SK-N-SH (cell line): ENCODE results near the gene PCDHA12. TPM values are rescaled to one million over a fixed set of nuclear protein-coding genes. Genes with fewer than 3 reads are reported as not detected.

Experiments
- CTCF ChIA-PET: fragments of 300-600, 350-600 bp; formaldehyde crosslinking; extraction: SDS; loops from one replicate; lab custom pipeline; 2021; lab: Yijun Ruan, JAX
- POLR2A ChIA-PET: fragments of 350-600 bp; sonication (Branson Sonifier 250); formaldehyde crosslinking; extraction: SDS; loops from one replicate; lab custom pipeline; 2020; ENCODE audit warnings: antibody characterized with exemption, inconsistent platforms; lab: Yijun Ruan, JAX
- DNase-seq: peaks from one replicate; pipeline ENCODE4 v3.0.0; 2012
- H2AFZ ChIP-seq: fragments of 200-600 bp; sonication (generic); 2 replicates; pipeline ENCODE4 v1.8.1; 2016; ENCODE audit warnings: antibody characterized with exemption, mild to moderate bottlenecking, low read depth
- H3F3A ChIP-seq: fragments of 200-600 bp; sonication (generic); replicated peaks from 2 replicates; pipeline ENCODE3; 2016; ENCODE audit warnings: antibody characterized with exemption, mild to moderate bottlenecking; ENCODE audit not compliant: insufficient read depth
- H3K27ac ChIP-seq, 2 experiments: fragments of 200-500 bp in 1 of 2; fragments of 200-600 bp in 1 of 2; sonication (Bioruptor generic) in 1 of 2; sonication (generic), shearing (Covaris generic) in 1 of 2; 2 replicates each; pipeline versions ENCODE4 v1.5.1 to v1.6.1; 2014 to 2016; ENCODE audit warnings: low read depth in 2 of 2, inconsistent platforms in 1 of 2, low read length in 1 of 2, mild to moderate bottlenecking in 1 of 2, mixed read lengths in 1 of 2
- H3K27me3 ChIP-seq: fragments of 200-600 bp; sonication (generic), shearing (Covaris generic); 2 replicates; pipeline ENCODE4 v1.6.1; 2016; ENCODE audit warnings: mixed run types; ENCODE audit not compliant: insufficient read depth
- H3K36me3 ChIP-seq, 2 experiments: fragments of 200-500 bp in 1 of 2; fragments of 200-600 bp in 1 of 2; sonication (Bioruptor generic) in 1 of 2; sonication (generic) in 1 of 2; replicated peaks in 1 of 2; 2 replicates each; pipeline versions ENCODE3 to v1.5.1; 2014 to 2016; ENCODE audit warnings: low read length in 1 of 2, mild to moderate bottlenecking in 1 of 2; ENCODE audit not compliant: insufficient read depth in 2 of 2, control insufficient read depth in 1 of 2
- H3K4me1 ChIP-seq, 2 experiments: fragments of 200-500 bp in 1 of 2; fragments of 200-600 bp in 1 of 2; sonication (Bioruptor generic) in 1 of 2; sonication (generic), shearing (Covaris generic) in 1 of 2; 2 replicates each; pipeline versions ENCODE4 v1.5.1 to v1.6.1; 2014 to 2016; ENCODE audit warnings: low read depth in 1 of 2, low read length in 1 of 2, mixed run types in 1 of 2; ENCODE audit not compliant: insufficient read depth in 2 of 2, control insufficient read depth in 1 of 2
- H3K4me2 ChIP-seq: fragments of 200-600 bp; sonication (generic), shearing (Covaris generic); 2 replicates; pipeline ENCODE4 v1.6.1; 2017; ENCODE audit warnings: mixed run types
- H3K4me3 ChIP-seq, 2 experiments: fragments of 200-500 bp in 1 of 2; fragments of 200-600 bp in 1 of 2; sonication (Bioruptor generic) in 1 of 2; sonication (generic), shearing (Covaris generic) in 1 of 2; 2 replicates each; pipeline versions ENCODE4 v1.5.1 to v1.8.1; 2014 to 2016; ENCODE audit warnings: low read depth in 2 of 2, inconsistent platforms in 1 of 2, low read length in 1 of 2, mild to moderate bottlenecking in 1 of 2, mixed read lengths in 1 of 2, moderate library complexity in 1 of 2
- H3K79me2 ChIP-seq: fragments of 200-600 bp; sonication (generic); 2 replicates; pipeline ENCODE4 v1.8.1; 2017; ENCODE audit warnings: mild to moderate bottlenecking; ENCODE audit not compliant: insufficient read depth
- H3K9ac ChIP-seq: fragments of 200-600 bp; sonication (generic); 2 replicates; pipeline ENCODE4 v1.6.1; 2017; ENCODE audit warnings: mixed run types
- H3K9me2 ChIP-seq: fragments of 200-600 bp; sonication (generic); 2 replicates; pipeline ENCODE4 v1.6.1; 2017; ENCODE audit warnings: mixed run types
- H3K9me3 ChIP-seq: fragments of 200-600 bp; sonication (generic); 2 replicates; pipeline ENCODE4 v1.6.1; 2017; ENCODE audit warnings: mixed run types, mild to moderate bottlenecking, moderate library complexity
- H4K20me1 ChIP-seq: fragments of 200-600 bp; sonication (generic); 2 replicates; pipeline ENCODE4 v1.6.1; 2017; ENCODE audit warnings: mild to moderate bottlenecking, mixed run types; ENCODE audit not compliant: insufficient read depth
- CHD2 ChIP-seq: fragments of 150-350 bp; IDR thresholded peaks from 2 replicates; pipeline ENCODE4 v1.6.1; 2018; ENCODE audit warnings: low read length; ENCODE audit not compliant: partially characterized antibody
- CTCF ChIP-seq: fragments of 200-600 bp; sonication (generic); IDR thresholded peaks from 2 replicates; pipeline ENCODE4 v1.6.1; 2017; ENCODE audit warnings: antibody characterized with exemption, mild to moderate bottlenecking, moderate library complexity
- ELF1 ChIP-seq: IDR thresholded peaks from 2 replicates; pipeline ENCODE4 v1.4.0; 2012
- EP300 ChIP-seq, 2 experiments: IDR thresholded peaks; 2 replicates each; pipeline versions ENCODE4 v1.4.0 to v1.6.1; 2012; ENCODE audit warnings: borderline replicate concordance in 1 of 2, low read depth in 1 of 2, low read length in 1 of 2
- FOXJ3 ChIP-seq: sonication (generic); formaldehyde crosslinking; IDR thresholded peaks from 2 replicates; pipeline ENCODE4 v1.5.1; 2020; ENCODE audit warnings: mild to moderate bottlenecking, missing genetic modification reagents
- FOXM1 ChIP-seq: IDR thresholded peaks from 2 replicates; pipeline ENCODE4 v1.4.0; 2012; ENCODE audit warnings: low read depth, mild to moderate bottlenecking
- JUND ChIP-seq: IDR thresholded peaks from 2 replicates; pipeline ENCODE4 v1.4.0; 2012
- MAX ChIP-seq: IDR thresholded peaks from 2 replicates; pipeline ENCODE4 v1.4.0; 2012; ENCODE audit warnings: low read depth
- MXI1 ChIP-seq: IDR thresholded peaks from 2 replicates; pipeline ENCODE4 v1.6.1; 2012; ENCODE audit warnings: mild to moderate bottlenecking, low read depth, low read length, improper control_type of control experiment
- PBX3 ChIP-seq: IDR thresholded peaks from 2 replicates; pipeline ENCODE4; 2012
- RAD21 ChIP-seq: IDR thresholded peaks from 2 replicates; pipeline ENCODE4 v1.6.1; 2012; ENCODE audit warnings: mild to moderate bottlenecking, low read length
- RCOR1 ChIP-seq: fragments of 150-350 bp; IDR thresholded peaks from 2 replicates; pipeline ENCODE4 v1.6.1; 2017; ENCODE audit warnings: antibody characterized with exemption, low read length
- REST ChIP-seq: IDR thresholded peaks from 2 replicates; pipeline ENCODE4 v1.6.1; 2012; ENCODE audit warnings: mild to moderate bottlenecking, low read depth, low read length, moderate library complexity
- RFX5 ChIP-seq: IDR thresholded peaks from 2 replicates; pipeline ENCODE4 v1.6.1; 2012; ENCODE audit warnings: mild to moderate bottlenecking, improper control_type of control experiment, low read length
- SIN3A ChIP-seq: IDR thresholded peaks from 2 replicates; pipeline ENCODE4 v1.6.1; 2012; ENCODE audit warnings: low read depth, mild to moderate bottlenecking, low read length, moderate library complexity, borderline replicate concordance
- SMC3 ChIP-seq: IDR thresholded peaks from 2 replicates; pipeline ENCODE4 v1.6.1; 2012; ENCODE audit warnings: low read depth, low read length, improper control_type of control experiment
- TEAD4 ChIP-seq: IDR thresholded peaks from 2 replicates; pipeline ENCODE4 v1.4.0; 2012; ENCODE audit warnings: mild to moderate bottlenecking, borderline replicate concordance; ENCODE audit not compliant: insufficient read depth
- YY1 ChIP-seq: IDR thresholded peaks from 2 replicates; pipeline ENCODE4 v1.4.0; 2012; ENCODE audit warnings: low read depth, mild to moderate bottlenecking
- WGBS: methylation state at CpG from one replicate; pipeline ENCODE4 v1.1.6; 2017; ENCODE audit warnings: low lambda C conversion rate; 5-methylcytosine and 5-hydroxymethylcytosine counted together
- polyA plus RNA-seq, 3 experiments: library from polyadenylated mRNA; depleted of rRNA; stranded (reverse); fragments of >200 nt; gene quantifications; 2 replicates each; pipeline ENCODE4 v1.2.3, GENCODE V29; 2012

PCDHA12 gene
- polyA plus RNA-seq, 1 of the 3 experiments (the other 2 are of a cell fraction) = 0.54 TPM

GRCh38 chr5:140840978-140841962 lies 33.8 kb upstream of the PCDHA12 start, which contains the start of gene PCDHA8:
Gene PCDHA8 (plus strand): TSS chr5:140841187. CDS start chr5:140841322, 135 bp downstream.
- CTCF ChIA-PET = interaction anchor here (0.6 to 4.9 kb wide), 95 partner anchors 9 to 778 kb away, joined by 3 to 189 read pairs (median 5); partner anchors contain the start of genes DIAPH1, PCDHA1, PCDHA10 and PCDHA11
- H3K4me1 ChIP-seq = no peaks in the 10 kb centered on the region
- 13% methylated on average over 47 of the region's 47 CpGs for WGBS
- peak within 1 kb of the TSS; percentile 99 for H2AFZ ChIP-seq
- H3K4me2 ChIP-seq = peak within 1 kb of the TSS; percentile 97
- no peaks in the 10 kb centered on the region for H3K9me2 ChIP-seq
- H3K27me3 ChIP-seq = no peaks in the 10 kb centered on the region
- no peaks in the 10 kb centered on the region for H4K20me1 ChIP-seq
- DNase-seq = peak; percentile 83
- no peaks in the 10 kb centered on the region for H3K79me2 ChIP-seq
- H3K9me3 ChIP-seq = no peaks in the 10 kb centered on the region
- H3K4me3 ChIP-seq = peak within 1 kb of the TSS; percentile 66 to 96
- no peak for TF ChIP-seq MAX
- TF ChIP-seq RAD21 = peak; percentile 92
- no peak for TF ChIP-seq JUND
- TF ChIP-seq FOXJ3 = no peak
- TF ChIP-seq MXI1 = peak; percentile 65
- TF ChIP-seq CHD2 = peak; percentile 27
- TF ChIP-seq RFX5 = peak; percentile 73
- TF ChIP-seq FOXM1 = no peak
- TF ChIP-seq PBX3 = no peak
- TF ChIP-seq CTCF = peak; percentile 87
- TF ChIP-seq RCOR1 = peak; percentile 43; the same call in 1 of the 2 replicates
- no peak for TF ChIP-seq EP300 (IDR thresholded peaks at IDR 0.05; ENCODE audit: borderline replicate concordance in 1 of 2, low read depth in 1 of 2, low read length in 1 of 2)
- TF ChIP-seq YY1 = no peak
- peak; percentile 65 for TF ChIP-seq SMC3
- peak; percentile 75 for TF ChIP-seq ELF1
- peak; percentile 46; the same call in 1 of the 2 replicates for TF ChIP-seq REST
- TF ChIP-seq SIN3A = no peak
- no peak for TF ChIP-seq TEAD4
- no peaks in the 10 kb centered on the region for H3K36me3 ChIP-seq
- H3F3A ChIP-seq = no peaks in the 10 kb centered on the region
- POLR2A ChIA-PET = interaction anchor here (0.8 to 1.8 kb wide), 7 partner anchors 18 to 210 kb away, joined by 3 to 26 read pairs (median 4); partner anchors contain the start of genes PCDHAC1, PCDHAC2 and PCDHB1
- H3K27ac ChIP-seq = peak within 1 kb of the TSS in 1 of 2 experiments; percentile 50; a peak in 1 of 4 replicates
- peak within 1 kb of the TSS; percentile 48; the same call in 1 of the 2 replicates for H3K9ac ChIP-seq
